Pancreas (tissue), 10 donors: Measurements from ENCODE around the gene STAP1. TPM values are rescaled to one million over a fixed set of nuclear protein-coding genes. Genes with fewer than 3 reads are reported as not detected.
"Not testable (repeated sequence)": the region's sequence is repeated elsewhere in the genome, so short reads cannot be mapped to it uniquely, and the experiment has no call there.

Experiments used
- ATAC-seq, 4 donors: fragments of 200-7000 bp; cut with Tn5 transposase; one replicate each; pipeline versions ENCODE4 v1.8.0 to v1.9.1; 2020; ENCODE audit warnings: mild to moderate bottlenecking in 4 of 4, moderate library complexity in 4 of 4
- DNase-seq, 6 donors: peaks; one replicate each; pipeline ENCODE4 v3.0.0-alpha.2; 2020
- FAIRE-seq: peaks from 2 replicates; lab custom pipeline; 2012; peaks lifted over from hg19 to GRCh38; lab: Jason Lieb, UNC
- H3K27ac ChIP-seq, 4 donors: fragments of 200-600 bp; sonication (generic); 1 replicate in 3 of 4; 2 replicates in 1 of 4; pipeline versions ENCODE4 v1.5.0 to v1.8.0; 2020
- H3K27me3 ChIP-seq, 4 donors: fragments of 200-600 bp; one replicate each; pipeline ENCODE4 v1.8.0; 2021
- H3K36me3 ChIP-seq, 3 donors: fragments of 200-600 bp; sonication (generic) in 1 of 3; one replicate each; pipeline versions ENCODE4 v1.5.0 to v1.8.0; 2020 to 2021
- H3K4me1 ChIP-seq, 3 donors: fragments of 200-600 bp; one replicate each; pipeline ENCODE4 v1.8.0; 2021
- H3K4me3 ChIP-seq, 4 donors: fragments of 200-600 bp; sonication (generic) in 2 of 4; one replicate each; pipeline versions ENCODE4 v1.5.0 to v1.8.0; 2020 to 2021
- H3K9me3 ChIP-seq, 4 donors: fragments of 200-600 bp; one replicate each; pipeline ENCODE4 v1.8.0; 2021
- CTCF ChIP-seq, 4 donors: fragments of 200-600 bp; sonication (generic) in 3 of 4; IDR thresholded peaks; one replicate each; pipeline versions ENCODE4 v1.5.0 to v1.8.0; 2021; ENCODE audit warnings: antibody characterized with exemption in 4 of 4
- WGBS, 2 donors: extraction: QIAGEN DNeasy Blood & Tissue Kit; methylation state at CpG; one replicate each; pipeline ENCODE4 v1.1.7; 2013; 5-methylcytosine and 5-hydroxymethylcytosine counted together
- intact Hi-C, 3 donors: fragments of 100-400 bp; cut with DNase I; formaldehyde crosslinking; loops; one replicate each; pipeline versions ENCODE4 v1.11.1 to v1.14.2; 2022
- polyA plus RNA-seq, 2 donors: library from polyadenylated mRNA; stranded (reverse); fragments of 200-250 nt; gene quantifications; one replicate each; pipeline ENCODE4 v1.2.3, GENCODE V29; 2013
- total RNA-seq, 6 donors: library from RNA; stranded (reverse); fragmentation: NEBNext Ultra II Directional in 4 of 6; extraction: Animal tissue kit (Norgen Biotek cat#: 25700) in 4 of 6; gene quantifications; one replicate each; pipeline versions ENCODE4 v1.2.1 to v1.2.4, GENCODE V29; 2021 to 2023
- donor health status: healthy with polysubstance abuse.
- donor health status: DM: no; HTN: no; CAD: no; lungs with moderate emphysema.
- donor health status: DM: no; HTN: no; CAD: no.
- donor health status: control.
- donor health status: control.
- donor health status: Bipolar disorder and iron deficiency.
- donor health status: DM: yes; HTN: yes; CAD: no.
- donor health status: DM: no; HTN: no; CAD: no.
- donor health status: DM: no; HTN: no; CAD: no.
- donor health status: DM: yes; HTN: yes; CAD: no.

Gene STAP1
- total and polyA plus RNA-seq, 8 donors = 0.21 to 0.29 (median 0.25) TPM; not detected in 4

GRCh38 chr4:67616478-67616877, 58.0 kb downstream of the STAP1 start:
- Histone ChIP-seq H3K27me3 (no peaks in the 10 kb centered on the region), H3K36me3 (no peaks in the 10 kb centered on the region), H3K4me3 (no peak overlapping the region), H3K27ac (no peak overlapping the region), H3K9me3 (no peaks in the 10 kb centered on the region), H3K4me1 (peaks cover 0 to 21% (median 6%) of the 10 kb centered on the region in 3 donors)
- DNase-seq (no peak), ATAC-seq (peak in 3 of 4 donors; percentile 18 to 62 (median 50)), FAIRE-seq (no peak)
- intact Hi-C loops = no loop called here
- WGBS, 2 donors = 50 to 56% methylated on average over 1 of the region's 1 CpG
- no peak for TF ChIP-seq CTCF (IDR thresholded peaks at IDR 0.05)

- Histone ChIP-seq H3K27me3 (no peaks in the 10 kb centered on the region), H3K9me3 (no peaks in the 10 kb centered on the region), H3K4me1 (no peaks in the 10 kb centered on the region), H3K36me3 (peaks cover 0 to 8% (median 0%) of the 10 kb centered on the region in 3 donors), H3K27ac (no peak overlapping the region), H3K4me3 (no peak overlapping the region)
- WGBS, 2 donors = 42 to 51% methylated on average over 3 of the region's 3 CpGs
- DNase-seq = no peak
- no peak for ATAC-seq
- no peak for FAIRE-seq
- no peak for TF ChIP-seq CTCF (IDR thresholded peaks at IDR 0.05)
- intact Hi-C loops = no loop called here
These were observed 66.4 kb downstream of the STAP1 start for GRCh38 chr4:67624939-67625338.

- WGBS, 2 donors = 76 to 90% methylated on average over 3 of the region's 3 CpGs
- DNase-seq (no peak), FAIRE-seq (no peak), ATAC-seq (no peak)
- Histone ChIP-seq H3K36me3 (peaks cover 0 to 10% (median 0%) of the 10 kb centered on the region in 3 donors), H3K4me3 (no peak overlapping the region), H3K27ac (no peak overlapping the region), H3K9me3 (no peaks in the 10 kb centered on the region), H3K27me3 (no peaks in the 10 kb centered on the region), H3K4me1 (no peaks in the 10 kb centered on the region)
- TF ChIP-seq CTCF (IDR thresholded peaks at IDR 0.05) = no peak
- intact Hi-C loops = no loop called here
These were observed 74.0 kb downstream of the STAP1 start for GRCh38 chr4:67632492-67632891.

GRCh38 chr4:67634741-67635140, 76.2 kb downstream of the STAP1 start:
- H3K36me3 ChIP-seq = peaks cover 0 to 10% (median 0%) of the 10 kb centered on the region in 3 donors
- DNase-seq = no peak
- no peaks in the 10 kb centered on the region for H3K27me3 ChIP-seq
- H3K9me3 ChIP-seq = no peaks in the 10 kb centered on the region
- WGBS, 2 donors = 84 to 85% methylated on average over 2 of the region's 2 CpGs
- no peak for TF ChIP-seq CTCF (IDR thresholded peaks at IDR 0.05)
- no peak overlapping the region for H3K4me3 ChIP-seq
- no peak for FAIRE-seq
- H3K27ac ChIP-seq = no peak overlapping the region
- H3K4me1 ChIP-seq = no peaks in the 10 kb centered on the region
- no peak for ATAC-seq
- intact Hi-C loops = no loop called here

- ATAC-seq (no peak), FAIRE-seq (no peak), DNase-seq (no peak)
- intact Hi-C loops = no loop called here
- Histone ChIP-seq H3K36me3 (peaks cover 0 to 9% (median 0%) of the 10 kb centered on the region in 3 donors), H3K9me3 (no peaks in the 10 kb centered on the region), H3K27ac (no peak overlapping the region), H3K4me1 (peaks cover 0 to 3% (median 0%) of the 10 kb centered on the region in 3 donors), H3K4me3 (no peak overlapping the region), H3K27me3 (no peaks in the 10 kb centered on the region)
- WGBS, 2 donors = 95 to 98% methylated on average over 2 of the region's 2 CpGs
- no peak for TF ChIP-seq CTCF (IDR thresholded peaks at IDR 0.05)
These were observed 76.8 kb downstream of the STAP1 start for GRCh38 chr4:67635331-67635730.

GRCh38 chr4:67636978-67637377, 78.5 kb downstream of the STAP1 start:
- peak in 1 of 6 donors; percentile 42 for DNase-seq
- H3K9me3 ChIP-seq, intact Hi-C loops, H3K27ac ChIP-seq, FAIRE-seq, H3K27me3 ChIP-seq, H3K36me3 ChIP-seq, ATAC-seq, H3K4me3 ChIP-seq: not testable (repeated sequence)
- WGBS, 2 donors = 94% methylated on average over 12 to 30 of the region's 30 CpGs
- peaks cover 0 to 11% (median 0%) of the 10 kb centered on the region in 3 donors for H3K4me1 ChIP-seq
